NCI-H446 treated with DMSO at 0.1 percent for 48 hours (cell line): Measurements from ENCODE around the gene CACNA2D4.

Experiments used
- DNase-seq: peaks from one replicate; lab custom pipeline; 2025; lab: John Stamatoyannopoulos, UW

CACNA2D4 gene

DNA sequence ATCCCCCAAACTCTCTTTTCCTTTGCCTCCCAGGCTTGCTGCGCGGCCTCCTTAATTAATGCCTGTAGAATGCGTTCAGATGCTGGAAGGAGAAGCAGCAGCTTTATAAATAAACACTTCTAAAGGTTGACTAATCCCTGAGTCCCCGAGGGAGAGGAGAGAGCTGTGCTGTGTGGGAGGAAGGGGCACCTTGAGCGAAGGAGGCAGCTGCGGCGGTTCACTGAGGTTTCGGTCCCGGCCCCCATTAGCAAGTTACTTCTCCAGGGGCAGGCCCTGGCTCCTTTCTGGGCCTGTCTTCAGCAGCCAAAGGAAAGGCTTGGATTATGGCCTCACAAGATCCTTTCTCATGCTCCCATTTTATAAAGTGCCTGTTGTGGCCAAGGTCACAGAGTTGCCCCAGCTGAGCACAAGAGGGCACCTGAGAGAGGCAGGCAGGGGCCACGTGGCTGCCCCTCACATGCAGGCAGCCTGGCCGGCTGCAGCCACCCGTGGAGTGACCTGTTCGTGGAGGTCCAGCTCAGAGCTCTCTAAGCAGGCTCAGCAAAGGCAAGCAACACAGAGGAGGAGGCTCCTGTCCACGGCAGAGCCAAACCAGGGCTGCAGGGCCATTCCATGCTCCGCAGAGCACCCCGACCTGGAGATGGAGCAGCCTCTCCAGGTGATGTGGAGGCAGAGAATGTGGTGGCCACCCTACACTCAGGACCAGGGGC is 15.0 kb upstream of the CACNA2D4 start:
- peak; percentile 59 for DNase-seq

DNA sequence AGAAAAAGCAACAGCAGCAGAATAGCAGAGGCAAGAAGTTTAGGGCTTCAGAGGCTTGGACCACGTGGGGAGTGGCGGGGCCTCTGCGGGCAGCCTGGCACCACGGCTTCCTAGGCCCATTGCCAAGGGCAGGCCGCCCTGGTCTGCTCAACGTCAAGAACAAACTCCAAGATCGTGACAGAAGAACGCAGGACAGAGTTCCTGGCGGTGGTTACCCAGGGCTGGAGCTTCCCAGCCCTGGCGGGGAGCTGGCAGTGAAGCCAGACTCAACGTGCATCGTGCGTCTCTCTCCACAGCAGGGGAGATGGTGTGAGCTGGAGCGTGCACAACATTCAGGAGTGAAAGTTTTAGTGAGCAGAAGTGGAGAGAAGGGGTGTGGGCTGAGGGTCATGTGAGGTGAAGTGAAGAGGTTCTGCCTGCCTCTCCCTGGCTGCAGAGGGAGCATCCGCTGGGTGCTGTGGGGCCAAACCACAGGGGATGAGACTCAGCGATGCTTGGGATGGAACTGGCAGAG is 13.9 kb upstream of the CACNA2D4 start:
- DNase-seq: peak; percentile 97

- no peak for DNase-seq
Observed at GRCh38 chr12:1931642-1932041, 13.2 kb upstream of the CACNA2D4 start.

DNA sequence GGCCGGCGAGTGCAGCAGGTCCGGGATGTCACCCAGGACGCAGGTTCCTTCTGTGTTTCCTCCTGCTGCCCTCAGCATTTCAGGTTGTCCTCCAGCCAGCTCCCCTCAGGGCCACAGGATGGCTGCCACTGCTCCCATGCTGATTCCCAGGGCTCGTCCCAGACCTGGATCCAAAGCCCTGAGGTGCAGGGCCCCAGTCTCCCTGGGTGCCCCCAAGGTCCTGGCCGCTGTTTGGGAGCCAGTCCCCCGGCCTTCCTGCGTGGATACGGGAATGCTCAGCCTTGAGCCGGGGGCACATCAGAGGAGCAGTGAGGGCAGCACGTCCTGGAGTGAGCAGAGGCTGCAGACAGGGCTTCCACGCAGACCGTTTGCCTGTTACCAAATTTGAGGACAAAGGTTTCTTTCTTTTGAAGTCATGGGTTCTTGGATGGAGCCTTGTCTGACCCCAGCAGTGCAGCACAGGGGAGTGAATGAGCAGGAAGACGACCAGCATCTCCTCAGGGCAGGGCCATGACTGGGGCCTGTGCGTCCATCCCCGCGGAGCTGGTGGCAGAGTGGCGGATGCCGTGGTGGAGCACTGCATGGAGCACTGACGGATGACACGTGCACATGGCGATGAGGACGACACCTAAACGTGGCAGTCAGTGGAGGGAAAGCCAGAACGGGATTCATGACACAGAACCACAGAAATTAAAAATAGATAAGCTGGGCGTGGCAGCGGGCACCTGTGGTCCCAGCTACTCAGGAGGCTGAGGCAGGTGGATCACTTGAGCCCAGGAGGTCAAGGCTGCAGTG is 12.5 kb upstream of the CACNA2D4 start:
- DNase-seq: no peak

- no peak for DNase-seq
Observed at GRCh38 chr12:1929985-1930802, 11.7 kb upstream of the CACNA2D4 start.

GRCh38 chr12:1929241-1929984 is 11.0 kb upstream of the CACNA2D4 start:
- no peak for DNase-seq

DNA sequence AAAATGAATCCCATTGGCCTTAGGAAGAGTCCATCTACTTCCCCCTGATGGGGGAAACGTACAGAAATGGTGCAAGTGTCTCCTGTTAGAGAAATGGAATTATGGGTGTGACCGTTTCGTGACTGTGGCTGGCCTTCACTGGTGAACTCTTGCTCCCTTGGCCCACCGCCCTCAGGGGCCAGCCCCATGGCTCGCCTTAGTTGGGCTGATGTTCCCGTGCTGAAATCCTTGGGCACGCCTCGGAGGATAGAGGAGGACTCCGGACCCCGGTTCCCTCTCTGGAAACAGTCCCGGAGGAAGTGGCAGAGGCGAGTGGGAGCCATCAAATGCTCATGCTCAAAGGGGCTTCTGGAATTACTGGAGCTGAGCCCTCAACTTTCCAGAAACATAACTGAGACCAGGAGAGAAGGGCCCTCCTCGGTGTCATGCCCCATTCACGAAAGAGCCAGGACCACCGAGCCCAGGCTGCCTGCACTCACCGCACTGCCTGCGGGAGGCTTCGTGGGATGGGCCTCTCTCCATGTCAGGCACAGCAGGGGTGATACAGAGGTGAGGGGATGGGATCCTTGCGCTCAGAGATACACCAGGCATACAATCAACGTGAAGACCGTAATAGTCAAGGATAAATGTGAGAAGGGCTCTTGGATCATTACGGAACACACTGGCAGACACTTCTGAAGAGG is 10.1 kb upstream of the CACNA2D4 start:
- DNase-seq: no peak

GRCh38 chr12:1927751-1928351 is 9.4 kb upstream of the CACNA2D4 start:
- peak; percentile 96 for DNase-seq

DNA sequence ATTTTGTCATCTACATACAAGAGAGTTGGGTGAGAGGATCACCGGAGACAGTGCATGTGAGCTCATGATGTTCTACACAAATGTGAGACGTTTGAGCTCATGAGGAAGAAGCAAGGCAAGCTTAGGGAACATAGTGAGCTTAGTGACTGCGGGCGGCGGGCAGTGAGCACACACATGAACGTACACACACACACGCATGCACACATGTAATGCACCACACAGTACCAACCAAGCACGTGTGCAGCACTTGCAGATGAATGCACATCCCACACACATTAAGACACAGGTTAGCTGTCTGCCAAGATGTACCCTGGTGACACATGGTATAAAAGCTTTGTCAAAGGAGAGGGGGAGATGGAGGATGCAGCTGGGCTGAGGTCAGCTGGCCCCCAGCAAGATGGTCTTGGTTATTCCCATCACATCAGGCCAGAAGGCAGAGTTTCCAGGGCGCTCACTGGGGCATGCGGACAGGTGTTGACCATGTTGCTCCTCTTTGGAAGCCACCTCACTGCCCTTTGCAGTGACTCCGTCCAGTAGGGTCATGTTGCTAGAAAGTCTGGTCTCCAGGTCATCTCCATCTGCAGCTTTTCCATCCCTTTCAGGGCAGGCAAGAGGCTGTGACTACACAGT is 8.7 kb upstream of the CACNA2D4 start:
- DNase-seq: peak; percentile 15

- peak; percentile 99 for DNase-seq
Observed at GRCh38 chr12:1926251-1926657, 7.8 kb upstream of the CACNA2D4 start.

DNA sequence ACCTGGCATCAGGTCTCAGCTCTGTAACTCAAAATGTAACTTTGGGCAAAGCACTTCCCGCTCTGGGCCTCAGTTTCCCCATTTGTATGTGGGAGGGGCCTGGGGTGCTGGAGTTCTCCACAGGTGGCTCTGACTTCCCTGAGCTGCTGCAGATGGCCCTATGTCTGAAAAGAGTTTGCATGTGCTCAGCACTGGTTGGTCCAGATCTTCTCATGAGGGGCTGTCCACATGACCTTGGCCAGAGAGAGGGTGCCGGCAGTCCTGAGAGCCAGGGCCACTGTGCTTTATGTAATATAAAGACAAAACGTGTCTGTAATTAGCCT is 7.2 kb upstream of the CACNA2D4 start:
- DNase-seq: no peak

DNA sequence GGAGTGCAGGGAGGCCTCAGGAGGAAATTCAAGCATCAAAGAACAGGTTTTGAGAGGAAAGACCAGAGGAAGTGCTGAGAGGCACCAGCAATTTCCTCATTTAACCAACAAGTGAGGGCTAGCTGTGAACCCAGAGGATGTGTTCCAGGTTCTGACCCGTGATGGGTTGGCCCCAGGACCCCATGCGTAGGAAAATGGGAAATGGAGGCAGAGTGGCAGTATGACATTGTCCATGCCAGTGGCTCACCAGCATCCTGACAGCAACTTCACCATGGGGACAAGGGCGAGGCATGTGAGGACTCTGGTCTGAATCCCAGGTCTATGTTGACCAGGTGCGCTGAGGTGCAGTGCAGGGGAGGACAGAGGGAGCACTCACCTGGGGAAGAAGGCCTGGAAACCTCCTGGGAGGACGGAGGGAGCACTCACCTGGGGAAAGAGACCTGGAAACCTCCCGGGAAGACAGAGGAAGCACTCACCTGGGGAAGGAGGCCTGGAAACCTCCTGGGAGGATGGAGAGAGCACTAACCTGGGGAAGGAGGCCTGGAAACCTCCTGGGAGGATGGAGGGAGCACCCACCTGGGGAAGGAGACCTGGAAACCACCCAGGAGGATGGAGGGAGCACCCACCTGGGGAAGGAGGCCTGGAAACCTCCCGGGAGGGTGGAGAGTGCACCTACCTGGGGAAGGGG is 6.7 kb upstream of the CACNA2D4 start:
- DNase-seq: no peak

- DNase-seq: no peak
Observed at GRCh38 chr12:1922985-1923384, 4.5 kb upstream of the CACNA2D4 start.

- DNase-seq: no peak
Observed at GRCh38 chr12:1922075-1922709, 3.7 kb upstream of the CACNA2D4 start.

- DNase-seq: no peak
Observed at GRCh38 chr12:1920971-1921370, 2.5 kb upstream of the CACNA2D4 start.

GRCh38 chr12:1920436-1920835 is 2.0 kb upstream of the CACNA2D4 start:
- no peak for DNase-seq

DNA sequence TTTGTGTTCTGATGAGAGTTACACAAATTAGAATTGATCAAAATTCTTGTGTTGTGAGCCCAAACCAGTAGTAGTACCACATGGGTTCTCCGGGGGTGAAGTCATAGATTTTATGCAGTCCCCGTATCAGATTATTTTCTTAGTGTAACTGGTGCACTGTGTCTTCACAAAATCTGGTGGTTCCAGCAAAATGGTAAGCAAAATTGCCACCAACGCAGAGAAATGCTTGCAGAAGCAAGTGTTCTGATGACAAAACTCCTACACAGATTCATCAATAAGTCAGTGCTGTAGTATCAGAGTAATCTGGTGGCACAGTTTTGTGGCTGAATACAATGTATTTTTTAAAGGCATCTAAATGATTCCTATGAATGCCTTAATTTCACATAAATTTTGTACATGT is 1.3 kb upstream of the CACNA2D4 start:
- no peak for DNase-seq

- DNase-seq: no peak
Observed at GRCh38 chr12:1919284-1919683, 832 bp upstream of the CACNA2D4 start.

DNA sequence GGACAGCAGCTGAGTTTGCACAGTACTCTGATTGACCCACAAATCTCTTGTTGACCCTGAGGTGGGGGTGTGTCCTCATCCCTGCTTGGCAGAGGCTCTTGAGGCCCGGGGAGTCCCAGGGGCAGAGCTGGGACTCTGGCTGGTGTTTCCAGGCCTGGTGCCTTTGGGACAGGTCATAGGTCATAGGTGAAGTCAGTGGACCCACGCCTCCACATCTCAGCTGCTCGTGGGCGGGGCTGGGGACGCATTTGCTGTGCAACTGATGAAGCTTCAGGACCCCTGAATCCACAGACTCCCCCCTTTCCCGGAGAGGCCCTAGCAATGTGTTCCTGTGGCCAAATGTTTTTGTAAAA is 408 bp upstream of the CACNA2D4 start:
- no peak for DNase-seq
